GM23248 (cell line): Measurements from ENCODE around the gene TRIM27.

ENCODE experiments used
- EZH2 ChIP-seq: fragments of 200-600 bp; sonication (generic); IDR thresholded peaks from 2 replicates; pipeline ENCODE4 v1.6.1; 2018; ENCODE audit warnings: antibody characterized with exemption, mild to moderate bottlenecking; ENCODE audit not compliant: insufficient read depth, poor library complexity, severe bottlenecking
- EZH2phosphoT487 ChIP-seq: fragments of 200-600 bp; sonication (generic); IDR thresholded peaks from 2 replicates; pipeline ENCODE4 v1.6.1; 2018; ENCODE audit warnings: antibody characterized with exemption, moderate library complexity, mild to moderate bottlenecking, low read depth; ENCODE audit not compliant: insufficient read depth

DNA sequence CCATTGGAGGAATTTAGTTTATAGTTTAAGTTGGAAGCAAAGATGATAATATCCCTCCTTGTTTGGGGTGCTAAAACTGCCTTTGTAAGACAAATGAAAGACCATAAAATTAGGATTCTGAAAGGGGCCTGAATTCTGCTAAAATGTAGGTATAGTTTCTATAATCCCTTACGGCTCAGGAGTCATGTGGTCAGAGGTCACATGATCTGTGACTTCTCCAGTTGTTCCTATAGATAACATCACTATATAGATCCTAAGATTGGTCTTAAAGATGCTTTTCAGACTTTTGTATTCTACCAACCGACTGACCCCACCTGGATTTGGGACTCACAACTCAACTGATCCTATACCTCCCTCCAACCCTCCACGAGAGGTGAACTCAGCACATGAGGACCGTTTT, 44.7 kb upstream of the TRIM27 start:
- no peak for TF ChIP-seq EZH2phosphoT487
- no peak for TF ChIP-seq EZH2
